T-cell (primary cell): Measurements from ENCODE around the gene C2orf69. TPM values are rescaled to one million over a fixed set of nuclear protein-coding genes. Genes with fewer than 3 reads are reported as not detected.
A peak's percentile ranks its signal among the peaks of the same experiment; 100 is the strongest.

Experiments used
- ATAC-seq, 4 experiments: fragments of 200-7000 bp in 3 of 4; fragments of 150-1000 bp in 1 of 4; cut with Tn5 transposase; replicated peaks in 1 of 4; 1 replicate in 3 of 4; 2 replicates in 1 of 4; pipeline ENCODE4 v1.10.0; 2021; ENCODE audit warnings: moderate library complexity in 3 of 4, mild to moderate bottlenecking in 2 of 4, moderate number of reproducible peaks in 1 of 4
- CTCF ChIA-PET, 2 donors: fragments of 300-600 bp; sonication (Branson Sonifier 250); formaldehyde crosslinking; loops; one replicate each; lab custom pipeline; 2022; ENCODE audit warnings: antibody characterized with exemption in 2 of 2; lab: Charles Lee
- POLR2A ChIA-PET, 2 donors: fragments of 300-600 bp; sonication (Branson Sonifier 250); formaldehyde crosslinking; loops; one replicate each; lab custom pipeline; 2022; ENCODE audit warnings: antibody characterized with exemption in 2 of 2; lab: Charles Lee
- DNase-seq, 35 experiments: peaks; one replicate each; pipeline versions ENCODE4 v3.0.0 to v3.0.0-alpha.2; 2013 to 2023
- H3K27ac ChIP-seq: one replicate; pipeline ENCODE4 v1.5.1; 2013; ENCODE audit warnings: low read length
- H3K27me3 ChIP-seq, 2 experiments: replicated peaks in 1 of 2; 1 replicate in 1 of 2; 2 replicates in 1 of 2; pipeline versions ENCODE4 v1.6.1 to v1.7.0; 2013; ENCODE audit warnings: low read length in 1 of 2, mixed read lengths in 1 of 2; ENCODE audit not compliant: control insufficient read depth in 2 of 2, insufficient read depth in 2 of 2; ENCODE audit errors: extremely low read depth in 1 of 2
- H3K36me3 ChIP-seq, 2 donors: 1 replicate in 1 of 2; 2 replicates in 1 of 2; pipeline versions ENCODE4 v1.6.1 to v1.7.0; 2013; ENCODE audit warnings: low read length in 1 of 2; ENCODE audit not compliant: control insufficient read depth in 2 of 2, insufficient read depth in 1 of 2; ENCODE audit errors: extremely low read depth in 1 of 2
- H3K4me1 ChIP-seq, 2 experiments: 1 replicate in 1 of 2; 2 replicates in 1 of 2; pipeline versions ENCODE4 v1.6.1 to v1.7.0; 2013; ENCODE audit warnings: low read length in 2 of 2, mixed read lengths in 1 of 2; ENCODE audit not compliant: insufficient read depth in 2 of 2, control insufficient read depth in 1 of 2; ENCODE audit errors: extremely low read depth in 1 of 2
- H3K4me3 ChIP-seq, 2 donors: 1 replicate in 1 of 2; 2 replicates in 1 of 2; pipeline versions ENCODE4 v1.5.1 to v1.7.0; 2013; ENCODE audit warnings: mild to moderate bottlenecking in 2 of 2, low read length in 1 of 2, moderate library complexity in 1 of 2; ENCODE audit not compliant: control insufficient read depth in 1 of 2; ENCODE audit errors: extremely low read depth in 1 of 2
- H3K9me3 ChIP-seq: 2 replicates; pipeline ENCODE4 v1.7.0; 2013
- H3K27ac Mint-ChIP-seq, 2 donors: one replicate each; pipeline ENCODE4 v1.8.0; 2020 to 2021; ENCODE audit warnings: mild to moderate bottlenecking in 2 of 2, mixed read lengths in 2 of 2
- H3K27me3 Mint-ChIP-seq, 2 donors: one replicate each; pipeline ENCODE4 v1.8.0; 2021 to 2022; ENCODE audit warnings: mixed read lengths in 2 of 2
- H3K36me3 Mint-ChIP-seq: one replicate; pipeline ENCODE4 v1.8.0; 2021; ENCODE audit warnings: mixed read lengths
- H3K4me1 Mint-ChIP-seq, 3 donors: one replicate each; pipeline ENCODE4 v1.8.0; 2020 to 2022; ENCODE audit warnings: mixed read lengths in 3 of 3, mild to moderate bottlenecking in 1 of 3
- H3K4me3 Mint-ChIP-seq, 3 donors: one replicate each; pipeline ENCODE4 v1.8.0; 2020 to 2022; ENCODE audit warnings: mild to moderate bottlenecking in 3 of 3, mixed read lengths in 3 of 3, moderate library complexity in 3 of 3
- H3K9me3 Mint-ChIP-seq, 3 donors: one replicate each; pipeline ENCODE4 v1.8.0; 2020 to 2022; ENCODE audit warnings: mixed read lengths in 3 of 3
- WGBS: methylation state at CpG from one replicate; pipeline ENCODE4 v1.1.5; 2013; ENCODE audit warnings: missing lambda C conversion rate; ENCODE audit not compliant: insufficient coverage; 5-methylcytosine and 5-hydroxymethylcytosine counted together
- total RNA-seq, 35 experiments: library from RNA in 6 of 35; stranded (reverse) in 6 of 35; fragments of 120-200 nt in 1 of 35; gene quantifications; one replicate each; pipeline versions ENCODE4 v1.2.1 to v1.2.4 and lab custom pipeline; 2013 to 2026

The C2orf69 gene
- total RNA-seq, 5 donors from 2014 or later (not counting 1 experiment from before 2014, with no cell fraction given): 12.3 to 12.9 (median 12.6) TPM

DNA sequence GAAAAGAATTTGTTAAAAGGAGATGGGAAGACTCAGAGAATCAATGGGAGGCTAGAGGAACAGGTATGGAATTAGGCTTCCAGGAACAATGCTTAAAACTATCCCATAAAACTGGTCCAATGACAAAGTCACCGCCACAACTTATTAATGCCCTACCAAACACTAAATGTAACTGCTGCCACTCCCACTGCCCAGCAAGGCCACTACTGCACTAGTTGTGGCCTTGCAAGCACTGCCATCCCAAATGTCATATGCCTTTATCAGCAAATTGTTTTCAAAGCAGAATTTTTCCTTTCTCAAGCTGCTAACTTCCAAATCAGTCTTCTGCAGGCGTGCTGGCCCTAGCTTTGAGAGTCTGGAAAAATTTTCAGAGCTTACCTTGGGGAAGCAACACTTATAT is 14.5 kb upstream of the C2orf69 start:
- DNase-seq: no peak
- Mint-ChIP-seq H3K27me3 (peaks cover 0 to 3% of the 10 kb centered on the region in 2 donors), H3K4me1 (no peaks in the 10 kb centered on the region), H3K9me3 (no peaks in the 10 kb centered on the region), H3K4me3 (no peak overlapping the region), H3K36me3 (no peaks in the 10 kb centered on the region), H3K27ac (no peak overlapping the region)
- peaks cover 0 to 4% of the 10 kb centered on the region in 2 experiments for H3K27me3 ChIP-seq
- H3K36me3 ChIP-seq: no peaks in the 10 kb centered on the region
- POLR2A ChIA-PET: interaction anchor here in 1 of 2 donors (0.6 kb wide), 1 partner anchor 46 kb away, joined by 4 read pairs; no protein-coding TSS in a partner anchor
- no peaks in the 10 kb centered on the region for H3K9me3 ChIP-seq
- no peaks in the 10 kb centered on the region for H3K4me1 ChIP-seq
- CTCF ChIA-PET: no interaction called here
- H3K27ac ChIP-seq: no peak overlapping the region
- no peak overlapping the region for H3K4me3 ChIP-seq
- WGBS: 100% methylated on average over 1 of the region's 2 CpGs
- no peak for ATAC-seq

- no peaks in the 10 kb centered on the region for H3K36me3 ChIP-seq
- H3K36me3 Mint-ChIP-seq: no peaks in the 10 kb centered on the region
- no peaks in the 10 kb centered on the region for H3K9me3 ChIP-seq
- CTCF ChIA-PET: no interaction called here
- H3K27me3 Mint-ChIP-seq: peaks cover 2 to 17% of the 10 kb centered on the region in 2 donors
- no peak overlapping the region for H3K4me3 Mint-ChIP-seq
- no peaks in the 10 kb centered on the region for H3K4me1 ChIP-seq
- H3K27me3 ChIP-seq: peaks cover 0 to 4% of the 10 kb centered on the region in 2 experiments
- DNase-seq: no peak
- WGBS: no CpG with 5 or more reads among the region's 4 CpGs
- no peak overlapping the region for H3K27ac Mint-ChIP-seq
- ATAC-seq: no peak
- H3K4me1 Mint-ChIP-seq: no peaks in the 10 kb centered on the region
- H3K9me3 Mint-ChIP-seq: no peaks in the 10 kb centered on the region
- H3K27ac ChIP-seq: no peak overlapping the region
- H3K4me3 ChIP-seq: no peak overlapping the region
- POLR2A ChIA-PET: no interaction called here
Observed at GRCh38 chr2:199901942-199902341, 9.2 kb upstream of the C2orf69 start.

DNA sequence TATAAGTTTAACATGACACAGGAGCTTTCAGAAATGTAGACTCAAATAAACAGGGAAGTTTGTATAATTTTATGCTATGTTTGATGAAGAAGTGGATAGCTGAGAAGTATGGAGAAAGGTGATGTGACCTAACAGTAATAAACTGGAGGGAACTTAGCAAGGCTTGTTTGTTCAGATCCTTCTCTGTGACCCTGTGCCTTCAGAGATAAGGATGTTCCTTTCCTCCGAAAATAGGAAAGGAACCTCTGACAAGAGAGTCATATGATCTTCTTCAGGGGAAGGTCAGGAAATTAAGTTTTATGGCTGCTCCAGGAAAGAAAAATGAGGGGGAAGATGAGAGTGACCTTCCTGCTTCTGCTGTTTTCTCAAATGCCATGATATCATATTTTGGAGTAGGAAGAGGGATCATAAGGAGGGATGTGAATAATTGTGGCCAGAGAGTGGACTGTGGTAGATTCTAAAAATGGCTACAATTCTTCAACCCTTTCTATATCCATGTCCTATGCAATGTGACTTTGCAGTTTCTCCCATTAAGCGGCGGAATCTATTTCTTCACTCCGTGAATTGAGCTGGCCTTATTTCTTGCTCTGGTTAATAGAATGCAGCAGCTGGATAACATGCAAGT is 8.5 kb upstream of the C2orf69 start:
- no peak for ATAC-seq
- DNase-seq: no peak
- Histone ChIP-seq H3K4me3 (no peak overlapping the region), H3K27me3 (peaks cover 0 to 4% of the 10 kb centered on the region in 2 experiments), H3K4me1 (no peaks in the 10 kb centered on the region), H3K27ac (no peak overlapping the region), H3K36me3 (no peaks in the 10 kb centered on the region), H3K9me3 (no peaks in the 10 kb centered on the region)
- H3K27me3 Mint-ChIP-seq: peaks cover 3 to 17% of the 10 kb centered on the region in 2 donors
- no peak overlapping the region for H3K4me3 Mint-ChIP-seq
- 100% methylated on average over 4 of the region's 4 CpGs for WGBS
- CTCF ChIA-PET: interaction anchor here in 1 of 2 donors (0.6 kb wide), 1 partner anchor 42 kb away, joined by 8 read pairs; no protein-coding TSS in a partner anchor
- no peaks in the 10 kb centered on the region for H3K36me3 Mint-ChIP-seq
- H3K4me1 Mint-ChIP-seq: no peaks in the 10 kb centered on the region
- POLR2A ChIA-PET: no interaction called here
- no peaks in the 10 kb centered on the region for H3K9me3 Mint-ChIP-seq
- H3K27ac Mint-ChIP-seq: no peak overlapping the region

DNA sequence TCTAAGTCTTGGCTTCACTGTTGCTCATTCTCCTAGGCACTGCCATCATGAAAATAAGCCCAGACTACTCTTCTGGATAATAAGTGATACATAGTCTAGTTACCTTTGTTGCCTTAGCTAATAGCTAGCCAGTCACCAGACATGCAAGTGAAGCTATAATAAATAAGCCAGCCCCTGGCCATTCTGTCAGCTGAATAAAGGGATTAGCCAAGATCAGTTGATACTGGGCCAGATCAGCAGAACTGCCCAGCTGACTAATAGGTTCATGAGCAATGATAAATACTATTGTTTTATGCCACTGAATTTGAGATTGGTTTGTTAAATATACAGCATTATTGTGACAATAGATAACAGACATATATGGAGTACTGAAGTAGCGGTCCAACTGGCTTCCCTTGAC is 8.0 kb upstream of the C2orf69 start:
- DNase-seq: no peak
- ATAC-seq: peak in 1 of 4 experiments; percentile 17
- Histone ChIP-seq H3K4me1 (no peaks in the 10 kb centered on the region), H3K4me3 (no peak overlapping the region), H3K27ac (no peak overlapping the region), H3K36me3 (no peaks in the 10 kb centered on the region), H3K9me3 (no peaks in the 10 kb centered on the region), H3K27me3 (peaks cover 0 to 4% of the 10 kb centered on the region in 2 experiments)
- Mint-ChIP-seq H3K27ac (no peak overlapping the region), H3K4me3 (no peak overlapping the region), H3K36me3 (no peaks in the 10 kb centered on the region), H3K9me3 (no peaks in the 10 kb centered on the region), H3K27me3 (peaks cover 3 to 18% of the 10 kb centered on the region in 2 donors), H3K4me1 (no peaks in the 10 kb centered on the region)
- POLR2A ChIA-PET: no interaction called here
- no CpG with 5 or more reads among the region's 1 CpG for WGBS
- CTCF ChIA-PET: interaction anchor here (0.5 to 0.7 kb wide), 3 partner anchors 43 to 456 kb away, joined by 3 to 8 read pairs (median 4); no protein-coding TSS in a partner anchor

GRCh38 chr2:199907008-199907714 is 3.9 kb upstream of the C2orf69 start:
- no peak overlapping the region for H3K4me3 Mint-ChIP-seq
- ChIA-PET POLR2A (interaction anchor here in 1 of 2 donors (0.7 kb wide), 1 partner anchor 47 kb away, joined by 5 read pairs; no protein-coding TSS in a partner anchor), CTCF (interaction anchor here in 1 of 2 donors (0.7 to 0.9 kb wide), 2 partner anchors 9 to 606 kb away, joined by 3 to 5 read pairs; no protein-coding TSS in a partner anchor)
- H3K27ac Mint-ChIP-seq: no peak overlapping the region
- no peak overlapping the region for H3K4me3 ChIP-seq
- H3K9me3 ChIP-seq: no peaks in the 10 kb centered on the region
- H3K27me3 Mint-ChIP-seq: peaks cover 3 to 18% of the 10 kb centered on the region in 2 donors
- no CpG with 5 or more reads among the region's 2 CpGs for WGBS
- peaks cover 12 to 16% (median 12%) of the 10 kb centered on the region in 3 donors for H3K4me1 Mint-ChIP-seq
- peaks cover 3 to 7% of the 10 kb centered on the region in 2 experiments for H3K4me1 ChIP-seq
- ATAC-seq (no peak), DNase-seq (no peak)
- H3K27ac ChIP-seq: no peak overlapping the region
- H3K36me3 ChIP-seq: no peaks in the 10 kb centered on the region
- H3K9me3 Mint-ChIP-seq: no peaks in the 10 kb centered on the region
- no peaks in the 10 kb centered on the region for H3K36me3 Mint-ChIP-seq
- H3K27me3 ChIP-seq: no peaks in the 10 kb centered on the region

DNA sequence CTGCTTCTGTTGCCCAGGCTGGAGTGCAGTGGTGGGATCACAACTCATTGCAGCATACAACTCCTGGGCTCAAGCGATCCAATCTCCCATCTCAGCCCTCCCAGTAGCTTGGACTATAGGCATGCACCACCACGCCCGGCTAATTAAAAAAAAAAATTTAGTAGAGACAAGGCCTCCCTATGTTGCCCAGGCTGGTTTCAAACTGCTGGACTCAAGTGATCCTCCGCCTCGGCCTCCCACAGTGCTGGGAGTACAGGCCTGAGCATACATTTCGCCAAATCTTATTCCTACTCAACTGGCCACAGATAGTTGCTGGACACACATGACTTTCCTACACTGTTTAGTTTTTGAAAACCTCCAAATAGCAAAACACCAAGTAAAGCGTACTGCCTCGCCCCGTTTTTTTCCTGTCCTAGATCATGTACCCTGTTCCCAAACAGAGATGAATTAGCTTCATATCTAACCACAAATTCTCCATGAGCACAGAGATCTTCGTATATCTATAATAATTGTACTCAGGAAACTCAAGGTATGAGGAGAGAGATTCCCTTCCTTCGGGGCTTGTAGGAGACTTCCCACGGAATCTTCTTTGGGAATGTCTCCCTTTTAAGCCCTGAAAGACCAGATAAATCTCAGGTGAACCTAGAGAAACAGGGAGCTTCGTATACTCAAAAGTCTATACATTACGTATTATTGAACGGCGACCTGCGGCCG is 598 bp upstream of the C2orf69 start:
- Mint-ChIP-seq H3K4me1 (peaks cover 34 to 37% (median 34%) of the 10 kb centered on the region in 3 donors), H3K36me3 (no peaks in the 10 kb centered on the region), H3K27ac (peak overlapping the region; percentile 58 to 92), H3K9me3 (no peaks in the 10 kb centered on the region), H3K4me3 (peak overlapping the region; percentile 90 to 99 (median 93)), H3K27me3 (peaks cover 3 to 8% of the 10 kb centered on the region in 2 donors)
- no peaks in the 10 kb centered on the region for H3K9me3 ChIP-seq
- H3K4me3 ChIP-seq: peak overlapping the region; percentile 87 to 96
- no peak for ATAC-seq
- H3K4me1 ChIP-seq: peaks cover 11 to 13% of the 10 kb centered on the region in 2 experiments
- POLR2A ChIA-PET: no interaction called here
- CTCF ChIA-PET: interaction anchor here in 1 of 2 donors (0.5 kb wide), 1 partner anchor 270 kb away, joined by 3 read pairs; no protein-coding TSS in a partner anchor
- H3K36me3 ChIP-seq: no peaks in the 10 kb centered on the region
- no peaks in the 10 kb centered on the region for H3K27me3 ChIP-seq
- peak overlapping the region; percentile 86 for H3K27ac ChIP-seq
- DNase-seq: no peak
- 52% methylated on average over 15 of the region's 18 CpGs for WGBS
